GM23338 (cell line): ENCODE results near the gene DCTN5. TPM values are rescaled to one million over a fixed set of nuclear protein-coding genes. Genes with fewer than 3 reads are reported as not detected.

ENCODE experiments used
- ATAC-seq: fragments of 200-7000 bp; cut with Tn5 transposase; 3 replicates; pipeline ENCODE4 v1.9.1; 2020
- DNase-seq: peaks from one replicate; pipeline ENCODE4 v3.0.0-alpha.2; 2015; ENCODE audit warnings: low spot score
- H2AFZ ChIP-seq: fragments of 200-600 bp; sonication (generic); 2 replicates; pipeline ENCODE4 v1.8.0; 2016; ENCODE audit warnings: antibody characterized with exemption, mild to moderate bottlenecking, moderate library complexity
- H3F3A ChIP-seq: fragments of 200-600 bp; sonication (generic); replicated peaks from 2 replicates; pipeline ENCODE4 v1.8.0; 2017; ENCODE audit warnings: antibody characterized with exemption, mixed run types, low read depth
- H3K27ac ChIP-seq: fragments of 200-600 bp; sonication (generic); 2 replicates; pipeline ENCODE4 v1.6.1; 2016; ENCODE audit warnings: low read depth
- H3K27me3 ChIP-seq: fragments of 200-600 bp; sonication (generic); 2 replicates; pipeline ENCODE4 v1.8.0; 2016; ENCODE audit warnings: mild to moderate bottlenecking, mixed run types, moderate library complexity; ENCODE audit not compliant: insufficient read depth
- H3K36me3 ChIP-seq: fragments of 200-600 bp; sonication (generic); 2 replicates; pipeline ENCODE4 v1.8.0; 2016; ENCODE audit warnings: mild to moderate bottlenecking; ENCODE audit not compliant: insufficient read depth
- H3K4me1 ChIP-seq: fragments of 200-600 bp; sonication (generic); 2 replicates; pipeline ENCODE4 v1.8.0; 2016; ENCODE audit warnings: mild to moderate bottlenecking, moderate library complexity; ENCODE audit not compliant: insufficient read depth
- H3K4me2 ChIP-seq: fragments of 200-600 bp; sonication (generic); 2 replicates; pipeline ENCODE4 v1.7.1; 2017; ENCODE audit warnings: mixed run types
- H3K4me3 ChIP-seq: fragments of 200-600 bp; sonication (generic); 2 replicates; pipeline ENCODE4 v1.6.1; 2016; ENCODE audit warnings: mixed run types
- H3K79me2 ChIP-seq: fragments of 200-600 bp; sonication (generic); replicated peaks from 2 replicates; pipeline ENCODE4 v1.8.0; 2017; ENCODE audit warnings: mild to moderate bottlenecking; ENCODE audit not compliant: insufficient read depth
- H3K9me2 ChIP-seq: fragments of 200-600 bp; sonication (generic); 2 replicates; pipeline ENCODE4 v1.8.0; 2017; ENCODE audit not compliant: insufficient read depth
- H4K20me1 ChIP-seq: fragments of 200-600 bp; sonication (generic); replicated peaks from 2 replicates; pipeline ENCODE4 v1.8.0; 2017; ENCODE audit warnings: mild to moderate bottlenecking; ENCODE audit not compliant: insufficient read depth
- H3K27ac Mint-ChIP-seq: 2 replicates; pipeline ENCODE4 v1.8.0; 2020; ENCODE audit warnings: inconsistent platforms, mild to moderate bottlenecking, moderate library complexity, mixed read lengths
- H3K27me3 Mint-ChIP-seq: 3 replicates; pipeline ENCODE4 v1.8.0; 2022; ENCODE audit warnings: low read depth, mild to moderate bottlenecking, moderate library complexity, mixed read lengths, inconsistent platforms; ENCODE audit not compliant: insufficient read depth, poor library complexity
- H3K36me3 Mint-ChIP-seq: 3 replicates; pipeline ENCODE4 v1.8.0; 2021; ENCODE audit warnings: low read depth, mild to moderate bottlenecking, inconsistent platforms, moderate library complexity, mixed read lengths
- H3K4me1 Mint-ChIP-seq: 3 replicates; pipeline ENCODE4 v1.8.0; 2020; ENCODE audit warnings: mild to moderate bottlenecking, inconsistent platforms, mixed read lengths
- H3K4me3 Mint-ChIP-seq: 3 replicates; pipeline ENCODE4 v1.8.0; 2021; ENCODE audit warnings: moderate library complexity, mild to moderate bottlenecking, inconsistent platforms, mixed read lengths
- H3K9me3 Mint-ChIP-seq: 3 replicates; pipeline ENCODE4 v1.8.0; 2020; ENCODE audit warnings: moderate library complexity, mild to moderate bottlenecking, inconsistent platforms, mixed read lengths
- CREB1 ChIP-seq: fragments of 250-450 bp; sonication (Bioruptor Pico); IDR thresholded peaks from 2 replicates; pipeline ENCODE4 v1.5.0; 2020; ENCODE audit warnings: low read depth, mild to moderate bottlenecking, moderate library complexity
- EZH2 ChIP-seq: fragments of 200-600 bp; sonication (generic); IDR thresholded peaks from one replicate; pipeline ENCODE4 v1.8.0; 2017; ENCODE audit warnings: antibody characterized with exemption, mild to moderate bottlenecking, low read depth; ENCODE audit not compliant: unreplicated experiment
- EZH2phosphoT487 ChIP-seq: fragments of 200-600 bp; sonication (generic); IDR thresholded peaks from one replicate; pipeline ENCODE4 v1.8.1; 2018; ENCODE audit warnings: antibody characterized with exemption; ENCODE audit not compliant: unreplicated experiment
- NANOG ChIP-seq: IDR thresholded peaks from 2 replicates; pipeline ENCODE4 v1.6.1; 2016; ENCODE audit warnings: antibody characterized with exemption, borderline replicate concordance
- POLR2AphosphoS5 ChIP-seq: IDR thresholded peaks from 2 replicates; pipeline ENCODE4 v1.6.1; 2016; ENCODE audit warnings: antibody characterized with exemption, low read depth
- ZNF114 ChIP-seq: fragments of 250-450 bp; sonication (Bioruptor Pico); IDR thresholded peaks from 2 replicates; pipeline ENCODE4 v1.5.0; 2020; ENCODE audit warnings: mild to moderate bottlenecking, moderate library complexity
- ZNF331 ChIP-seq: fragments of 250-450 bp; sonication (Bioruptor Pico); IDR thresholded peaks from 2 replicates; pipeline ENCODE4 v1.5.0; 2020; ENCODE audit warnings: low read depth, mild to moderate bottlenecking, moderate library complexity
- polyA plus RNA-seq: library from polyadenylated mRNA; unstranded; fragments of >200 nt; fragmentation: Nextera tagmentation; extraction: Ambion mirVana; gene quantifications from 2 replicates; pipeline ENCODE4 v1.2.1, GENCODE V29; 2016
- total RNA-seq: library from RNA; depleted of rRNA; stranded (reverse); fragments of >200 nt; shearing (Covaris generic); gene quantifications from 2 replicates; pipeline ENCODE4 v1.2.3, GENCODE V29; 2014
- TF ChIP-seq, protein P1 (sequence below), 2 experiments: fragments of 200-600 bp in 1 of 2; sonication (generic) in 1 of 2; conservative IDR thresholded peaks; 2 replicates each; pipeline versions ENCODE4 v1.5.1 to v1.6.1; 2016 to 2017; ENCODE audit warnings: antibody characterized with exemption in 2 of 2, low read depth in 2 of 2, mild to moderate bottlenecking in 2 of 2, moderate library complexity in 1 of 2
- TF ChIP-seq, protein P2 (sequence below): fragments of 250-450 bp; sonication (Bioruptor Pico); IDR thresholded peaks from 2 replicates; pipeline ENCODE4 v1.5.0; 2020; ENCODE audit warnings: mild to moderate bottlenecking, moderate library complexity
- TF ChIP-seq, protein P3 (sequence below): IDR thresholded peaks from one replicate; pipeline ENCODE4 v1.6.1; 2018; ENCODE audit warnings: antibody characterized with exemption; ENCODE audit not compliant: unreplicated experiment

Gene DCTN5
- total and polyA plus RNA-seq, 2 experiments from 2014 or later: 11.5 to 69.6 TPM

GRCh38 chr16:23724096-23724784, 83.0 kb downstream of the DCTN5 start:
- no peak for DNase-seq
- no peaks in the 10 kb centered on the region for H3K79me2 ChIP-seq
- H2AFZ ChIP-seq: no peak overlapping the region
- peaks cover 4% of the 10 kb centered on the region for H3K27me3 Mint-ChIP-seq
- H3K9me3 Mint-ChIP-seq: peaks cover 7% of the 10 kb centered on the region
- H3K36me3 ChIP-seq: no peaks in the 10 kb centered on the region
- H3F3A ChIP-seq: no peaks in the 10 kb centered on the region
- no peak overlapping the region for H3K4me3 ChIP-seq
- no peak overlapping the region for H3K4me3 Mint-ChIP-seq
- no peaks in the 10 kb centered on the region for H4K20me1 ChIP-seq
- H3K4me1 Mint-ChIP-seq: peaks cover 4% of the 10 kb centered on the region; the same call in 1 of the 3 replicates
- H3K27ac Mint-ChIP-seq: no peak overlapping the region
- no peak overlapping the region for H3K27ac ChIP-seq
- no peaks in the 10 kb centered on the region for H3K9me2 ChIP-seq
- no peak for ATAC-seq
- no peaks in the 10 kb centered on the region for H3K27me3 ChIP-seq
- TF ChIP-seq CREB1 (no peak), NANOG (no peak), ZNF114 (no peak), EZH2 (no peak), ZNF331 (CRISPR knock-in tag) (no peak), EZH2phosphoT487 (no peak), POLR2AphosphoS5 (no peak)
- TF ChIP-seq, protein P1, sequence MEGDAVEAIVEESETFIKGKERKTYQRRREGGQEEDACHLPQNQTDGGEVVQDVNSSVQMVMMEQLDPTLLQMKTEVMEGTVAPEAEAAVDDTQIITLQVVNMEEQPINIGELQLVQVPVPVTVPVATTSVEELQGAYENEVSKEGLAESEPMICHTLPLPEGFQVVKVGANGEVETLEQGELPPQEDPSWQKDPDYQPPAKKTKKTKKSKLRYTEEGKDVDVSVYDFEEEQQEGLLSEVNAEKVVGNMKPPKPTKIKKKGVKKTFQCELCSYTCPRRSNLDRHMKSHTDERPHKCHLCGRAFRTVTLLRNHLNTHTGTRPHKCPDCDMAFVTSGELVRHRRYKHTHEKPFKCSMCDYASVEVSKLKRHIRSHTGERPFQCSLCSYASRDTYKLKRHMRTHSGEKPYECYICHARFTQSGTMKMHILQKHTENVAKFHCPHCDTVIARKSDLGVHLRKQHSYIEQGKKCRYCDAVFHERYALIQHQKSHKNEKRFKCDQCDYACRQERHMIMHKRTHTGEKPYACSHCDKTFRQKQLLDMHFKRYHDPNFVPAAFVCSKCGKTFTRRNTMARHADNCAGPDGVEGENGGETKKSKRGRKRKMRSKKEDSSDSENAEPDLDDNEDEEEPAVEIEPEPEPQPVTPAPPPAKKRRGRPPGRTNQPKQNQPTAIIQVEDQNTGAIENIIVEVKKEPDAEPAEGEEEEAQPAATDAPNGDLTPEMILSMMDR (conservative IDR thresholded peaks at IDR 0.05; ENCODE audit: low read depth in 2 of 2): no peak
- TF ChIP-seq, protein P2, sequence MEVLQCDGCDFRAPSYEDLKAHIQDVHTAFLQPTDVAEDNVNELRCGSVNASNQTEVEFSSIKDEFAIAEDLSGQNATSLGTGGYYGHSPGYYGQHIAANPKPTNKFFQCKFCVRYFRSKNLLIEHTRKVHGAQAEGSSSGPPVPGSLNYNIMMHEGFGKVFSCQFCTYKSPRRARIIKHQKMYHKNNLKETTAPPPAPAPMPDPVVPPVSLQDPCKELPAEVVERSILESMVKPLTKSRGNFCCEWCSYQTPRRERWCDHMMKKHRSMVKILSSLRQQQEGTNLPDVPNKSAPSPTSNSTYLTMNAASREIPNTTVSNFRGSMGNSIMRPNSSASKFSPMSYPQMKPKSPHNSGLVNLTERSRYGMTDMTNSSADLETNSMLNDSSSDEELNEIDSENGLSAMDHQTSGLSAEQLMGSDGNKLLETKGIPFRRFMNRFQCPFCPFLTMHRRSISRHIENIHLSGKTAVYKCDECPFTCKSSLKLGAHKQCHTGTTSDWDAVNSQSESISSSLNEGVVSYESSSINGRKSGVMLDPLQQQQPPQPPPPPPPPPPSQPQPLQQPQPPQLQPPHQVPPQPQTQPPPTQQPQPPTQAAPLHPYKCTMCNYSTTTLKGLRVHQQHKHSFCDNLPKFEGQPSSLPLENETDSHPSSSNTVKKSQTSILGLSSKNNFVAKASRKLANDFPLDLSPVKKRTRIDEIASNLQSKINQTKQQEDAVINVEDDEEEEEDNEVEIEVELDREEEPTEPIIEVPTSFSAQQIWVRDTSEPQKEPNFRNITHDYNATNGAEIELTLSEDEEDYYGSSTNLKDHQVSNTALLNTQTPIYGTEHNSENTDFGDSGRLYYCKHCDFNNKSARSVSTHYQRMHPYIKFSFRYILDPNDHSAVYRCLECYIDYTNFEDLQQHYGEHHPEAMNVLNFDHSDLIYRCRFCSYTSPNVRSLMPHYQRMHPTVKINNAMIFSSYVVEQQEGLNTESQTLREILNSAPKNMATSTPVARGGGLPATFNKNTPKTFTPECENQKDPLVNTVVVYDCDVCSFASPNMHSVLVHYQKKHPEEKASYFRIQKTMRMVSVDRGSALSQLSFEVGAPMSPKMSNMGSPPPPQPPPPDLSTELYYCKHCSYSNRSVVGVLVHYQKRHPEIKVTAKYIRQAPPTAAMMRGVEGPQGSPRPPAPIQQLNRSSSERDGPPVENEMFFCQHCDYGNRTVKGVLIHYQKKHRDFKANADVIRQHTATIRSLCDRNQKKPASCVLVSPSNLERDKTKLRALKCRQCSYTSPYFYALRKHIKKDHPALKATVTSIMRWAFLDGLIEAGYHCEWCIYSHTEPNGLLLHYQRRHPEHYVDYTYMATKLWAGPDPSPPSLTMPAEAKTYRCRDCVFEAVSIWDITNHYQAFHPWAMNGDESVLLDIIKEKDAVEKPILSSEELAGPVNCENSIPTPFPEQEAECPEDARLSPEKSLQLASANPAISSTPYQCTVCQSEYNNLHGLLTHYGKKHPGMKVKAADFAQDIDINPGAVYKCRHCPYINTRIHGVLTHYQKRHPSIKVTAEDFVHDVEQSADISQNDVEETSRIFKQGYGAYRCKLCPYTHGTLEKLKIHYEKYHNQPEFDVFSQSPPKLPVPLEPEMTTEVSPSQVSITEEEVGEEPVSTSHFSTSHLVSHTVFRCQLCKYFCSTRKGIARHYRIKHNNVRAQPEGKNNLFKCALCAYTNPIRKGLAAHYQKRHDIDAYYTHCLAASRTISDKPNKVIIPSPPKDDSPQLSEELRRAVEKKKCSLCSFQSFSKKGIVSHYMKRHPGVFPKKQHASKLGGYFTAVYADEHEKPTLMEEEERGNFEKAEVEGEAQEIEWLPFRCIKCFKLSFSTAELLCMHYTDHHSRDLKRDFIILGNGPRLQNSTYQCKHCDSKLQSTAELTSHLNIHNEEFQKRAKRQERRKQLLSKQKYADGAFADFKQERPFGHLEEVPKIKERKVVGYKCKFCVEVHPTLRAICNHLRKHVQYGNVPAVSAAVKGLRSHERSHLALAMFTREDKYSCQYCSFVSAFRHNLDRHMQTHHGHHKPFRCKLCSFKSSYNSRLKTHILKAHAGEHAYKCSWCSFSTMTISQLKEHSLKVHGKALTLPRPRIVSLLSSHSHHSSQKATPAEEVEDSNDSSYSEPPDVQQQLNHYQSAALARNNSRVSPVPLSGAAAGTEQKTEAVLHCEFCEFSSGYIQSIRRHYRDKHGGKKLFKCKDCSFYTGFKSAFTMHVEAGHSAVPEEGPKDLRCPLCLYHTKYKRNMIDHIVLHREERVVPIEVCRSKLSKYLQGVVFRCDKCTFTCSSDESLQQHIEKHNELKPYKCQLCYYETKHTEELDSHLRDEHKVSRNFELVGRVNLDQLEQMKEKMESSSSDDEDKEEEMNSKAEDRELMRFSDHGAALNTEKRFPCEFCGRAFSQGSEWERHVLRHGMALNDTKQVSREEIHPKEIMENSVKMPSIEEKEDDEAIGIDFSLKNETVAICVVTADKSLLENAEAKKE (CRISPR knock-in tag): no peak
- TF ChIP-seq, protein P3, sequence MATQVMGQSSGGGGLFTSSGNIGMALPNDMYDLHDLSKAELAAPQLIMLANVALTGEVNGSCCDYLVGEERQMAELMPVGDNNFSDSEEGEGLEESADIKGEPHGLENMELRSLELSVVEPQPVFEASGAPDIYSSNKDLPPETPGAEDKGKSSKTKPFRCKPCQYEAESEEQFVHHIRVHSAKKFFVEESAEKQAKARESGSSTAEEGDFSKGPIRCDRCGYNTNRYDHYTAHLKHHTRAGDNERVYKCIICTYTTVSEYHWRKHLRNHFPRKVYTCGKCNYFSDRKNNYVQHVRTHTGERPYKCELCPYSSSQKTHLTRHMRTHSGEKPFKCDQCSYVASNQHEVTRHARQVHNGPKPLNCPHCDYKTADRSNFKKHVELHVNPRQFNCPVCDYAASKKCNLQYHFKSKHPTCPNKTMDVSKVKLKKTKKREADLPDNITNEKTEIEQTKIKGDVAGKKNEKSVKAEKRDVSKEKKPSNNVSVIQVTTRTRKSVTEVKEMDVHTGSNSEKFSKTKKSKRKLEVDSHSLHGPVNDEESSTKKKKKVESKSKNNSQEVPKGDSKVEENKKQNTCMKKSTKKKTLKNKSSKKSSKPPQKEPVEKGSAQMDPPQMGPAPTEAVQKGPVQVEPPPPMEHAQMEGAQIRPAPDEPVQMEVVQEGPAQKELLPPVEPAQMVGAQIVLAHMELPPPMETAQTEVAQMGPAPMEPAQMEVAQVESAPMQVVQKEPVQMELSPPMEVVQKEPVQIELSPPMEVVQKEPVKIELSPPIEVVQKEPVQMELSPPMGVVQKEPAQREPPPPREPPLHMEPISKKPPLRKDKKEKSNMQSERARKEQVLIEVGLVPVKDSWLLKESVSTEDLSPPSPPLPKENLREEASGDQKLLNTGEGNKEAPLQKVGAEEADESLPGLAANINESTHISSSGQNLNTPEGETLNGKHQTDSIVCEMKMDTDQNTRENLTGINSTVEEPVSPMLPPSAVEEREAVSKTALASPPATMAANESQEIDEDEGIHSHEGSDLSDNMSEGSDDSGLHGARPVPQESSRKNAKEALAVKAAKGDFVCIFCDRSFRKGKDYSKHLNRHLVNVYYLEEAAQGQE: no peak
- no peaks in the 10 kb centered on the region for H3K4me1 ChIP-seq
- H3K36me3 Mint-ChIP-seq: peaks cover 6% of the 10 kb centered on the region; the same call in 1 of the 3 replicates
- no peak overlapping the region for H3K4me2 ChIP-seq
